H9 (cell line): ENCODE results near the gene REEP1. TPM values are rescaled to one million over a fixed set of nuclear protein-coding genes. Genes with fewer than 3 reads are reported as not detected.

Experiments
- DNase-seq: peaks from one replicate; pipeline ENCODE4 v3.0.0-alpha.2; 2017
- H2AFZ ChIP-seq: one replicate; pipeline ENCODE4 v1.6.1; 2013; ENCODE audit warnings: mild to moderate bottlenecking, low read length, control low read depth, moderate library complexity
- H2AK5ac ChIP-seq: 2 replicates; pipeline ENCODE4 v1.6.1; 2013; ENCODE audit warnings: low read length, control low read depth, mixed read lengths; ENCODE audit not compliant: insufficient read length
- H2BK120ac ChIP-seq: one replicate; pipeline ENCODE4 v1.6.1; 2013; ENCODE audit warnings: low read depth, mild to moderate bottlenecking, low read length, control low read depth, inconsistent platforms; ENCODE audit not compliant: poor library complexity, severe bottlenecking
- H2BK12ac ChIP-seq: 2 replicates; pipeline ENCODE4 v1.6.1; 2013; ENCODE audit warnings: low read length, control low read depth, mixed read lengths, low read depth; ENCODE audit not compliant: insufficient read length
- H2BK15ac ChIP-seq: 2 replicates; pipeline ENCODE4 v1.6.1; 2013; ENCODE audit warnings: low read depth, low read length, control low read depth
- H2BK20ac ChIP-seq: one replicate; pipeline ENCODE4 v1.6.1; 2013; ENCODE audit warnings: low read depth, mild to moderate bottlenecking, low read length, control low read depth, inconsistent platforms; ENCODE audit not compliant: poor library complexity, severe bottlenecking
- H2BK5ac ChIP-seq: 2 replicates; pipeline ENCODE4 v1.6.1; 2013; ENCODE audit warnings: low read length, control low read depth, mixed read lengths; ENCODE audit not compliant: insufficient read length
- H3K14ac ChIP-seq: 2 replicates; pipeline ENCODE4 v1.6.1; 2013; ENCODE audit warnings: low read length, control low read depth; ENCODE audit not compliant: insufficient read depth
- H3K18ac ChIP-seq: 2 replicates; pipeline ENCODE4 v1.6.1; 2013; ENCODE audit warnings: low read depth, mild to moderate bottlenecking, mixed read lengths, low read length, control low read depth; ENCODE audit not compliant: insufficient read length
- H3K23ac ChIP-seq: 2 replicates; pipeline ENCODE4 v1.6.1; 2013; ENCODE audit warnings: low read length, control low read depth, mixed read lengths, low read depth; ENCODE audit not compliant: insufficient read length
- H3K23me2 ChIP-seq: 2 replicates; pipeline ENCODE4 v1.6.1; 2013; ENCODE audit warnings: low read depth, mild to moderate bottlenecking, mixed read lengths, low read length, control low read depth; ENCODE audit not compliant: insufficient read length, poor library complexity, severe bottlenecking
- H3K27ac ChIP-seq: 2 replicates; pipeline ENCODE4 v1.5.1; 2013; ENCODE audit warnings: low read length, control low read depth, mixed read lengths, low read depth; ENCODE audit not compliant: insufficient read length
- H3K27me3 ChIP-seq: 2 replicates; pipeline ENCODE4 v1.6.1; 2013; ENCODE audit warnings: low read length, control low read depth, inconsistent platforms; ENCODE audit not compliant: insufficient read depth
- H3K4ac ChIP-seq: 2 replicates; pipeline ENCODE4 v1.6.1; 2013; ENCODE audit warnings: low read depth, mild to moderate bottlenecking, control low read depth, inconsistent platforms, low read length, moderate library complexity
- H3K4me1 ChIP-seq: 2 replicates; pipeline ENCODE4 v1.6.1; 2013; ENCODE audit warnings: low read length, control low read depth, inconsistent platforms; ENCODE audit not compliant: insufficient read depth
- H3K4me2 ChIP-seq: 2 replicates; pipeline ENCODE4 v1.6.1; 2013; ENCODE audit warnings: low read length, control low read depth, mixed read lengths; ENCODE audit not compliant: insufficient read length, insufficient read depth
- H3K56ac ChIP-seq: 2 replicates; pipeline ENCODE4 v1.6.1; 2013; ENCODE audit warnings: low read depth, mild to moderate bottlenecking, mixed read lengths, low read length, control low read depth; ENCODE audit not compliant: insufficient read length
- H3K79me1 ChIP-seq: 2 replicates; pipeline ENCODE4 v1.6.1; 2013; ENCODE audit warnings: low read depth, mild to moderate bottlenecking, moderate library complexity, low read length, control low read depth, inconsistent platforms; ENCODE audit not compliant: insufficient read depth, poor library complexity, severe bottlenecking
- H3K79me2 ChIP-seq: 2 replicates; pipeline ENCODE4 v1.6.1; 2013; ENCODE audit warnings: low read length, control low read depth, inconsistent platforms; ENCODE audit not compliant: insufficient read depth
- H3K9ac ChIP-seq: 2 replicates; pipeline ENCODE4 v1.6.1; 2013; ENCODE audit warnings: low read length, control low read depth, mixed read lengths; ENCODE audit not compliant: insufficient read length; ENCODE audit errors: extremely low read depth
- H3K9me3 ChIP-seq: one replicate; pipeline ENCODE4 v1.6.1; 2013; ENCODE audit warnings: low read depth, low read length, inconsistent platforms; ENCODE audit not compliant: control insufficient read depth
- H3T11ph ChIP-seq: one replicate; pipeline ENCODE4 v1.6.1; 2013; ENCODE audit warnings: mild to moderate bottlenecking, low read length, control low read depth, inconsistent platforms
- H4K20me1 ChIP-seq: one replicate; pipeline ENCODE4 v1.6.1; 2013; ENCODE audit not compliant: control insufficient read depth, insufficient read length, insufficient read depth
- H4K5ac ChIP-seq: 2 replicates; pipeline ENCODE4 v1.6.1; 2013; ENCODE audit warnings: low read depth, mild to moderate bottlenecking, mixed read lengths, low read length, control low read depth; ENCODE audit not compliant: insufficient read length
- H4K8ac ChIP-seq: replicated peaks from 2 replicates; pipeline ENCODE4 v1.6.1; 2013; ENCODE audit warnings: low read length, control low read depth, mixed read lengths, low read depth; ENCODE audit not compliant: insufficient read length
- H4K91ac ChIP-seq: 2 replicates; pipeline ENCODE4 v1.6.1; 2013; ENCODE audit warnings: low read depth, mild to moderate bottlenecking, moderate library complexity, mixed read lengths, low read length, control low read depth; ENCODE audit not compliant: insufficient read length
- H3K27ac Mint-ChIP-seq, 3 experiments: 2 replicates in 2 of 3; 3 replicates in 1 of 3; pipeline ENCODE4 v1.8.0; 2020 to 2021; ENCODE audit warnings: mixed read lengths in 3 of 3, mild to moderate bottlenecking in 1 of 3, moderate library complexity in 1 of 3
- H3K27me3 Mint-ChIP-seq: 2 replicates; pipeline ENCODE4 v1.8.0; 2021; ENCODE audit warnings: low read depth, mild to moderate bottlenecking, moderate library complexity, mixed read lengths
- H3K36me3 Mint-ChIP-seq, 3 experiments: 2 replicates in 2 of 3; 3 replicates in 1 of 3; pipeline ENCODE4 v1.8.0; 2020 to 2021; ENCODE audit warnings: low read depth in 3 of 3, mixed read lengths in 3 of 3; ENCODE audit not compliant: insufficient read depth in 1 of 3
- H3K4me1 Mint-ChIP-seq, 2 experiments: 2 replicates each; pipeline ENCODE4 v1.8.0; 2020; ENCODE audit warnings: mixed read lengths in 2 of 2
- H3K4me3 Mint-ChIP-seq, 2 experiments: 2 replicates in 1 of 2; 3 replicates in 1 of 2; pipeline ENCODE4 v1.8.0; 2020 to 2021; ENCODE audit warnings: mild to moderate bottlenecking in 2 of 2, mixed read lengths in 2 of 2, moderate library complexity in 1 of 2
- H3K9me3 Mint-ChIP-seq, 2 experiments: 2 replicates in 1 of 2; 3 replicates in 1 of 2; pipeline ENCODE4 v1.8.0; 2020; ENCODE audit warnings: mild to moderate bottlenecking in 2 of 2, mixed read lengths in 2 of 2, moderate library complexity in 1 of 2
- CTCF ChIP-seq: fragments of 200-600 bp; sonication (generic); conservative IDR thresholded peaks from 3 replicates; pipeline ENCODE4 v1.8.0; 2021; ENCODE audit warnings: antibody characterized with exemption, mild to moderate bottlenecking
- total RNA-seq: library from RNA; stranded (reverse); gene quantifications from 2 replicates; pipeline ENCODE4 v1.2.1, GENCODE V29; 2021

REEP1 gene
- total RNA-seq, 1 experiment from 2014 or later: 1.3 TPM

DNA sequence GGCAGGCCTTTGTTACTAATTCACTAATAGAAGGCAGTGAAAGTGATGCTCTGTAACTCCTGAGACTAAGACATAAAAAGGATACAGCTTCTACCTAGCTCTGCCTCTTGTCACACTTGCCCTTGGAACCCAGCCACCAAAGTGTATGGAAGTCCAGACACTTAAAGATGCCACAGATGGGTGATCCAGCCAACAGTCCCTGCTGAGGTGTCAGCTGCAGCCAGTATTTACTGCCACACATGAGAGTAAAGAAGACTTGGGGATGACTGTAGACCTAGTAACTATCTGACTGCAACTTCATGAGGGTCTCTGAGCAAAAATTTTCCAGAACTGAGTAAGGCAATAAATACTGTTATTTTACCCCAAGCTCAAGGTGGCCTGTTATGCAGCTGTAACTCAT lies 151.0 kb downstream of the REEP1 start:
- Histone ChIP-seq H3T11ph (no peak overlapping the region), H3K27ac (no peak overlapping the region), H3K27me3 (no peaks in the 10 kb centered on the region), H4K5ac (no peak overlapping the region), H3K18ac (no peak overlapping the region), H3K56ac (no peak overlapping the region), H4K91ac (no peak overlapping the region), H2BK20ac (no peak overlapping the region), H2BK15ac (no peak overlapping the region), H4K20me1 (no peaks in the 10 kb centered on the region), H3K14ac (no peak overlapping the region; the same call in 1 of the 2 replicates), H2BK120ac (no peak overlapping the region), H3K23ac (no peak overlapping the region), H3K79me2 (peaks cover 26% of the 10 kb centered on the region; the same call in 1 of the 2 replicates), H3K9me3 (no peaks in the 10 kb centered on the region), H4K8ac (no peak overlapping the region), H2BK5ac (no peak overlapping the region), H3K9ac (no peak overlapping the region), H2AFZ (no peak overlapping the region), H3K23me2 (no peaks in the 10 kb centered on the region), H3K4ac (no peak overlapping the region), H2BK12ac (no peak overlapping the region), H2AK5ac (no peak overlapping the region), H3K79me1 (peaks cover 3% of the 10 kb centered on the region), H3K4me2 (no peak overlapping the region), H3K4me1 (no peaks in the 10 kb centered on the region)
- no peak for TF ChIP-seq CTCF
- Mint-ChIP-seq H3K4me3 (no peak overlapping the region), H3K27ac (no peak overlapping the region; a peak in 1 of 7 replicates), H3K4me1 (peaks cover 0 to 6% of the 10 kb centered on the region in 2 experiments; a peak in 1 of 4 replicates), H3K36me3 (peaks cover 4 to 10% (median 8%) of the 10 kb centered on the region in 3 experiments; a peak in 5 of 7 replicates), H3K9me3 (no peaks in the 10 kb centered on the region), H3K27me3 (no peaks in the 10 kb centered on the region)
- DNase-seq: no peak
